Ureter (tissue), 1 donor: Measurements from ENCODE around the gene C12orf42. TPM values are rescaled to one million over a fixed set of nuclear protein-coding genes. Genes with fewer than 3 reads are reported as not detected.

Experiments
- DNase-seq: peaks from one replicate; pipeline ENCODE4 v3.0.0-alpha.2; 2020; ENCODE audit warnings: low spot score
- total RNA-seq: library from RNA; stranded (reverse); gene quantifications from one replicate; pipeline ENCODE4 v1.2.4, GENCODE V29; 2023
- donor health status: DM: yes; HTN: yes; CAD: no.

Gene C12orf42
- not detected for total RNA-seq

DNA sequence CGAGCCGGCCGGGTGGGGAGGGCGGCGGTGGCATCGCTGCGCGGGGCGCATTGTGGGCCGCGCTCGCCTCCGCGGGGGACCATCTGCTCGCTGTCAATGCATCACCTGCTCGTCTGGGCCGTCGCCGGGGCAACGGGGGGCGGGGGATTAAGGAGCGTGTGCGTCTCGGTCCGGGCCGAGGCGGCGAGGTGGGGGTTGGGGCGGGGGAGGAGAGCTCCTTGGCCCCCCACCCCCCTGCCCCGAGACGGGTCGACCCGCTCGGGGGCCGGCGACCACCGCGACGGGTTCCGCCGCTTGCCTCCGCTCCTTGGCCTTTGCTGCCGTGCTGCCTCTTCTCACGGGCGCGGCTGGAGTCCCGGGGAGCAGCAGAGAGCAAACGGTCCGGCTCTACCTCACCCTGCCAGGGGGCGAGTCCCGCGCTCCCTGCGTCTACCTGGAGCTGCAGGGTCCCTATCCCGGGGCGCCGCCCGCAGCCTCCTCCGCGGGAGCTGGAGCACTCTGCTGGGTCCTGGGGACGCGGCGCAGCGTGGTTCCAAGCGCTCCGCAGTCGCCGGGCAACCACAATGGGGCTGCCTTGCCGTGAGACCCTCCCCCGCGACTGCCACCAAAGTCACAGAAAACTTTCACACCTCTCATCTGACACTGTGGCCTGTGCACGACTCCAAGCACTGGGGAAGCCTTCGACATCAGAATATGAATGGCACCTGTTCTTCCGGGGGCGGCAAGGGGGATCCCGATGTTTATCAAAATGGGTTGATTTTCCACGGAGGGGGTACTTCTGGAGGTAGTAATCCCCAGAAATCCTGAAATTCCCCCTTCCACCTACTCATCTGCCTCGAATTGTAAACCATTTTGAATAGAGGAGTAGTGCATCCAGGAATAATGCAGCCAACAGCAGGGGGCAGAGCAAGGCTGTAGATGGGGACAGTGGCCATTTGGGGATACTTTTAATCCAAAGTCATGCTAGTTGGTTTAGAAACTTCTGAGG lies at the start of gene C12orf42:
Gene C12orf42, minus strand, starts transcription at position 500 of the 988 bp plus-strand sequence. CDS start 17,542 bp downstream, outside the sequence.
- DNase-seq, result no peak

DNA sequence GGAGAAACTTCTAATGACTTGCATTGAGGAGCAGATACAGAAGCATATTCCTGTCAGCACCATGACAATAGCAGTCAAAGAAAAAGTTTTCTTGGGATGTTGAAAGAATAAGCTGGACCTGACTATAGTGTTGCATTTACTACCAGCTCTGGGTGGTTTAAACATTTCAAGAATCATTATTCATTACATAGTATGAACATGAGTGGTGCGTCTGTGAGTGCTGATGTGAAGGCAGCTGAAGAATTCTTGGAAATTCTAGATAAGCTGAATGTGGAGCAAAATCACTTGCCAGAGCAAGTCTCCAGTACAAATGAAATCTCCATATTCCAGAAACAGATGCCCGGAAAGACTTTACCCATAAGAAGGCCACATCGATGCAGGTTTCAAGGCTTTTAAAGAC lies 46.3 kb upstream of the C12orf42 start:
- DNase-seq, result no peak

DNA sequence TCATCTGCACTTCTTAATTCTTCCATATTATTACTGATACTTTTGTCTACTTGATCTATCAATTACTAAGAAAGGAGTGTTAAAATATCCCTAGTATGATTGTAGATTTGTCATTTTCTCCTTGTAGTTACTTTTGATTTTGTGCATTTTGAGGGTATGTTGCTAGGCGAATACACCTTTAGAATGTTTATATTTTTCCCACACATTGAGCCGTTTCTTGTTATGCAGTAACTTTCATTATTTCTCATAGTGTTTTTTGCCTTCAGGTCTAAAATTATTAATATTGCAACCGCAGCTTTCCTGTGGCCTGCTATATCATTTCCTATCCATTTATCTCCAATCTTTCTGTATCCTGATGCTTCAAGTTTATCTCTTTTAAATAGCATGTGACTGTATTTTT lies 44.6 kb upstream of the C12orf42 start:
- DNase-seq, result no peak

DNA sequence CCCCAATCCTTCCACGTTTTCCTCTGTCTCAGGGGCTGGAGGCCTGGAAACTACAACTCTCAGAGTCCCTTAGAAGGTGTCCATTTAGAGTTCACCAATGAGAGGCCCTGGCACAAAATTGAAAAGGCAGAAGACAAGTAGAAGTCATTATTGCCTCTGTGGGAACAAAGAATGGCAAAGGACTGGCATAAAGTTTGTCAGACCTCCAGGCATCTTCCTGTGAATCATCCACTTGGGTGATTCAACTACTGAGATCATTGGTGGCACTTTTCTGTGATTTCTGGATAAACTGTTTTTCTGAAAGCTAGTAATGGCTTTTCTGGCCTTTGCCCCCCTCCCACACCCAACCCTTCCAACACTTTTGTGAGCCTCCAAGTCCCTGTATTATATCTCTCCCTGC lies 42.6 kb upstream of the C12orf42 start:
- DNase-seq, result no peak

DNA sequence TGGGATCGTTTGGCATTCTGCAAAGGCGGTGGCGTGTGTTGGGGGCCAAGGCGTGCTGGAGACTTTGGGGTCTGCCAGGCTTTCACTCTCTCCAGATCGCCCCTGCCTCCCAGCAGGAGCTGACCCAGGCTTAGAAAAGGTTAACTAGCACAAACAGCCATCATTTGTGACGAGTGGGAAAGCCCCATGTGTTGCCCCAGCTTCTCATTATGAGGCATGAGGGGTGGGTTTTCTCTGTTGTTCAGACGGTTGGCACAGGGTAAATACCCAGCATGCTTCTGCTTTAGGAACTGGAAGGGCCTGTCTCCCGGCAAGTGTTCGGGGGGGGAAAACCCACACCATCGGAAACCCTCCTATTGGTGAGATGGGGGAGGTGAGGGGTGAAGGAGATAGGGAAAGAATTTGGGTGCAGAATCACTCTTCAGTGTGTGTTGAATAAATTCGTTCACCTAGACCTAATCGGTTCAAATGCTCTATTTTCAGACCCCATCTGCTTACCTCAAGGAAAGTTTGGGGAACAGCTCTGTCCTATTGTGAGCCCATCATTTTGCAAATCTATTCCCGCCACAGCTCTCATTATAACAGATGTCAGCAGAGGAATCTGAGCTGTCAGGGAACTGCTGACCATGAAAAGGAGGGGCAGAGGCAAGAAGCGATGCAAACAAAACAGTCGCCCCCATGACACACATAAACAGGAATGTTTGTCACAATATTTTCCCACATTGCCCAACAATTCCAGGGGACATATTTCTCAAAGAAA lies 34.7 kb upstream of the C12orf42 start:
- no peak for DNase-seq

DNA sequence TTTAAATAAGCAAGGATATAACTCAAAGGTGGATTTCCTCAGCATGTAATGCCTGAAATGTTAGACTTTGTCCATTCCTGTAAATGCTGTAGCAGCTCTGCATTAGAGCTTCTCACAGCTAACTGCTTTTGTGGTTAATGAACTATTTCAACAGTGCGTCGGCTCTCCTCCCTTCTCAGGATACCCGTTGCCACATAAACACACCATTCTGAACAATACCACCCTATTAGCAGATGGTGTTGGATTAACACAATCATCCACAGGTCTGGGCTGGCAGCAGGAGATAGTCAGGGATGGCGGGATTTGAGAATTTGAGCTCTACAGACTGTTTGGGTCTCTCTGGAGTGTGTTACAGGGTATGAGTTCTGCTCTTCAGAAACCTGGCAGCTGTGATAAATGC lies 33.5 kb upstream of the C12orf42 start:
- no peak for DNase-seq

DNA sequence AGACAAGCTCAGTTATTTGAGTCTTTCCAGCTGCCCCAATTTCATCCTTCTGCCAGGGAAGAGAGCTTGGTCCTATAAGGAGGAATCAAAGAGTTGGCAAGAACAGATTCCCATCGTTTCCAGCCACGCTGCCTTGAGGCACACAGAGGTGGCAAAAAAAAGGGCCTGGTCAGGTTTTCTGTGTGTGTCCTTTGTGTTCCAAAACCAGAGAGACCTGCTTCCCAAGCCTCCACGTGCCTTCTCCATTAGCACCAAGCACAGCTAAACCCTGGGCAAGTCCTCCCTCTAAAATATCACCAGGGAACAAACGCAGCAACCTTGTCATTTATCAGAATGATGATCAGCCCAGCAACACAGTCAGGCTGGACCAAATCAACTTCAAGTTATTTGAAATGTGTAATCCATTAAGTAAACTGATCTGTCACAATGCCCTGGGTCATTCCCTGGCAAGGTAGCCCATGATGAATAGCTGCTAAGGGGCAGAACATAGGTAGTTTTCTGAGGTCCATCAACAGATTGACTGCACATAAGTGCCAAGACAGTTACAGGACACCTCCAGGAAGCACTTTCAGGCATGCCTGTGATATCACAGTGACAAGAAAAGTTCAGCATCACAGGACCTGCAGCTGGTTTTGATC lies 28.6 kb upstream of the C12orf42 start:
- DNase-seq, result no peak

DNA sequence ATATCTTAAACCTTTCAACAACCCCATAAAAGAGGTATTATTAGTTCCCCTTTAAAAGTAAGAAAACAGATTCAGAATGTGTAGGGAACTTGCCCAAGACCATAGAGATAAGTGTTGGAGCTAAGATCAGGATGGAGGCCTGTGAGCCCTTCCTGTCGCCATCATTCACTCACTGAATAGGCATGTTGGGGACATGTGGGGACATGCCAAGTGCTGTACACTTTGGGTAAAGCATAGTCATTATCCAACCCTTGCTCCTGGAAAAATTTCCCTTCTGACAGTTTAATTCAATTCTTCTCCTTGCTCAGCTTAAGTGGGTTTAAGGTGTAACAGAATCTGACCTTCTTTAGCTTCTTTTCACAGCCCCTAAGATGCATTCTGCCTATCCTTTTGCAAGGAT lies 28.0 kb upstream of the C12orf42 start:
- DNase-seq, result no peak

DNA sequence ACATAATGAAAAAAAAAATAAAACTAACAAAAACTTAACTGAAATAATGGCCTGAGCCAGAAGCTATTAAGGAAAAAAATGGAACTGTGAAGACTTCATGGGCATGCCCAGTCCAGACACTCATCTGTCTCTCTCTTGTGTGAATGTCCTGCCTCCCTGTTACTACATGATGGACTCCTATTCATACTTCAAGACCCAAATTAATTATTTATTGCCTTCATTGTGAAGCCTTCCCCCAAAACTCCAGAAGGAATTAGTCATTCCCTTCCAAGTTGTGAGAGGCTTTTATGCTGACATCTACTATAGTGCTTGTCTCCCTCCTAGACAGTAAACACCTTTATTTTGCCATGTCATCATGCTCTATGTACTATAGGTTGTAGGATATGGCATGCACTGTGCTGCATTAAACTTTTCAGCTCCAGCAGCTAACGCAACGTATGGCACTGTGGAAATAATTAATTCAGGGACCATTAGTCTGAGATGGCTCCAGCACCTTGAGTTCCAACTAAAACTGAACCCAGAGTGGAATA lies 25.0 kb upstream of the C12orf42 start:
- DNase-seq, result no peak

DNA sequence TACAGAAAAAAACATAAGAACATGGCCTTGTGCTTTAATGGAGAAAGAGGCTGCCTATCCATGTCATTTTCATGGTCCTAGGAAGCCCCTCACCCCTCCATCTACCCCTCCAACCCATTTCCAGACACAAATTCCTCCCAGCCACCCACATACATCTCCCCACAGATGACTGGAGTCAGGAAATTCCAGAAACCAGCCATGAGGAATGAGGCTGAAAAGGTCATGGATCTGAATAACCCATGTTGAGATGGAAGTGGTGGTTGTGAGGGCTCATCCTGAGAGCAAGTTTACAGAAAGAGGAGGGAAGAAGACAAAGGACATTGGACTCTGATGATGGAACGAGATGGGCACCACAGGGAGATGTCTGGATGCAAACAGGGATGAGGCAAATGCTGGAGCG lies 23.9 kb upstream of the C12orf42 start:
- DNase-seq, result no peak

DNA sequence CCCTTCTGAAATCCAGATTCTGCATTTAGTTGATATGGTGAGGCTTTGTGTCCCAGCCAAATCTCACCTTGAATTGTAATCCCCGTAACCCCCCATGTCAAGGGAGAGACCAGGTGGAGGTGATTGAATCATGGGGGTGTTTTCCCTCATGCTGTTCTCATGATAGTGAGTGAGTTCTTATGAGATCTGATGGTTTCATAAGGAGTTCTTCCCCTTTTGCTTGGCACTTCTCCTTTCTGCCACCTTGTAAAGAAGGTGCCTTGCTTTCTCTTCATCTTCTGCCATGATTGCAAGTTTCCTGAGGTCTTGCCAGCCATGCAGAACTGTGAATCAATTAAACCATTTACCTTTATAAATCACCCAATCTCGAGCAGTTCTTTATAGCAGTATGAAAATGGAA lies 23.1 kb upstream of the C12orf42 start:
- DNase-seq, result no peak

DNA sequence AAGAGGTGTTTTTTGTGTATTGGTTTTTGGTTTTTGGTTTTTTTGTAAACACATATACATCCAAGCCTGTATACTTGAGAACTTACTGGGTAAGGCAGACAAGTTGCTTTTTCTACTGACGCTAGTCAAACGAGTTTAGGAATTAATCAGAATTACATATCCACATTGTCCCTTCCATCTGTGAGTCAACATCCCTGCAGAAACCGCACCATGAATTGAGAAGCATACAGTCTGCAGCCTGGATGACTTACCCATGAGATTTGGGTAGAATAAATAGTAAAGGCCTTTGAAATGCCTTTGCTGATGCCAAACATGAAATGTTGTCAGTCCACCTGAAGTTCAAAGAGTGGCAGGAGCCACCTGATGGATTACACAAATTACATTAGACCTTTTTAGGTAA lies 21.4 kb upstream of the C12orf42 start:
- no peak for DNase-seq

DNA sequence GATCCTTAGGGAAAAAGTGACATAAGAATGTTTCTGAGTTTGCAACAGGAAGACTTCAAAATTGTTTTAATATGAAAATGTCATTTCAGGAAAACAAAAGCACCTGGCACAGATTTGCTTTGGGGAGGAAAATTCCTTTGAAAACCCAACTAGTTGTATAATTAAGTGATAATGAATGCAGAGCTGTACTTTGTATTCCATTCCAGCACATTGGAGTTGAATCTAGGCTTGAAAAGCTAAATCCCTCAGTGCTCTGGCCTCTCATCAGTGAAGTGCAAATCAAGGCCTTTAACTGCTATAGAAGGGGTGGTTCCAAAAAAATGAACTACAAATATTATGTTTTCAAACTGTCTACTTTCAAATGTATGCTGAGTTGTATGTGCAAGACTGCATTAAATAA lies 19.6 kb upstream of the C12orf42 start:
- DNase-seq, result no peak

DNA sequence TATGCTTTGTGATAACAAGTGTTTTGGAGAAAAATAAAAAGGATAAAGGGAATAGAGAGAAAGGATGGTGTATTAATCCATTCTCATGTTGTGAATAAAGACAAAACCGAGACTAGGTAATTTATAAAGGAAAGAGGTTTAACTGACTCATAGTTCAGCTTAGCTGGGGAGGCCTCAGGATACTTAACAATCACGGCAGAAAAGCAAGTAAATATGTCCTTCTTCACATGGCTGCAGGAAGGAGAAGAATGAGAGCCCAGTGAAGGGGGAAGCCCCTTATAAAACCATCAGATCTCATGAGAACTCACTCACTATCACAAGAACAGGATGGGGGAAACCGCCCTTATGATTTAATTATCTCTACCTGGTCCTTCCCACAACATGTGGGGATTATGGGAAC lies 18.1 kb upstream of the C12orf42 start:
- DNase-seq, result no peak

DNA sequence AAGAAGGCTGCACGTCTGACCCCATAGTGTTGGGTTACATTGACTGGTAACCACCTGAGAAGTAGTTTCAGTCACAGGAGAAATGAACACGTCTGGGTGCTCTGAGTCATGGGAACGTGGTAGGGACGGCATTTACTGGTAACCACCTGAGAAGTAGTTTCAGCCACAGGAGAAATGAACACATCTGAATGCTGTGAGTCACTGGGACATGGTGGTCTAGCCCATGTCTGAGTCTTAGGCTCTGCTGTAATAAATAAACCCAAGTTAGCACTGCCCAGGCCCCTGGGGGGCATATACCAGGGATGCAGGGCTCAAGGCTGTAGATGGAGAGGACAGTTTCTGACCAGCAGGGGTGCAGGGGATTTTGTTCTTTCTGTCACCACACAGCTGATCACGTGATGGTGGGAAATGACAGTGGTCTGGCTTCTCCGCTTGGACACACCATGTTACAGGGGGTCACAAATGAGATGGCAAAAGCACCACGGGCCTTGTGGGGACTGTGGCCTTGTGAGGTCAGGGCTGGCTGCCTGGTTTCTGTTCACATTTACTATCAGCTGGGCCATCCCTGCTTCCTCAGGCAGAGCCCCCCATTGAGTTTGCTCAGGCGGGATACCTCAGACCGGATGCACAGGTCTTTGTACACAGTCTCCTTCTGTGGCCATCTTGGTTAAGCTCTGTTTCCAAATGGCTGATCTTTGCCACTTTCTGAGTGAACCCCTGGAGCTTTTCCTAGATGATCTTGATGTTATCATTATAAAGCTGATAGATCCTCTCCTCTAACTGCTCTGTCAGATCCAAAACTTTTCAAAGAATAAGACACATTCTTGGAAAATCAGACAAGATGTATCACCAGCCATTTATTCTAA lies 9.8 kb upstream of the C12orf42 start:
- no peak for DNase-seq

DNA sequence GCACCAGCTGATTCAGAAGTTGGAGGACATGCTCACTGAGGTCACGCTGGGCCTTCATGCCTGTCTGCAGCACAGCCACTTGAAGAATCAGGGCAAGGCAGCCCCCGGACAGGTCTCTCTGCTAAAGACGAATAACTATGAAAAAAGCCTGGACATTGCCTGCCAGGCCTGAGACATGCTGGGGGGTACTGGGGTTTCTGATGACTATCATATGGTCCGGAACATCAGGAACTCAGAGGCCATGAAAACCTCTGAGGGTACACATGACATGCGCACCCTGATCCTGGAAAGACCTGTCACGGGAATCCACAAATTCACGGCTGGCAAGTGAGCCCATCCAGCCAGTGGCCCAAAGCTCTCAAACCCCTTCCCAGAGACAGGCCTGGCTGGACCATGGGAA lies 8.8 kb upstream of the C12orf42 start:
- no peak for DNase-seq

DNA sequence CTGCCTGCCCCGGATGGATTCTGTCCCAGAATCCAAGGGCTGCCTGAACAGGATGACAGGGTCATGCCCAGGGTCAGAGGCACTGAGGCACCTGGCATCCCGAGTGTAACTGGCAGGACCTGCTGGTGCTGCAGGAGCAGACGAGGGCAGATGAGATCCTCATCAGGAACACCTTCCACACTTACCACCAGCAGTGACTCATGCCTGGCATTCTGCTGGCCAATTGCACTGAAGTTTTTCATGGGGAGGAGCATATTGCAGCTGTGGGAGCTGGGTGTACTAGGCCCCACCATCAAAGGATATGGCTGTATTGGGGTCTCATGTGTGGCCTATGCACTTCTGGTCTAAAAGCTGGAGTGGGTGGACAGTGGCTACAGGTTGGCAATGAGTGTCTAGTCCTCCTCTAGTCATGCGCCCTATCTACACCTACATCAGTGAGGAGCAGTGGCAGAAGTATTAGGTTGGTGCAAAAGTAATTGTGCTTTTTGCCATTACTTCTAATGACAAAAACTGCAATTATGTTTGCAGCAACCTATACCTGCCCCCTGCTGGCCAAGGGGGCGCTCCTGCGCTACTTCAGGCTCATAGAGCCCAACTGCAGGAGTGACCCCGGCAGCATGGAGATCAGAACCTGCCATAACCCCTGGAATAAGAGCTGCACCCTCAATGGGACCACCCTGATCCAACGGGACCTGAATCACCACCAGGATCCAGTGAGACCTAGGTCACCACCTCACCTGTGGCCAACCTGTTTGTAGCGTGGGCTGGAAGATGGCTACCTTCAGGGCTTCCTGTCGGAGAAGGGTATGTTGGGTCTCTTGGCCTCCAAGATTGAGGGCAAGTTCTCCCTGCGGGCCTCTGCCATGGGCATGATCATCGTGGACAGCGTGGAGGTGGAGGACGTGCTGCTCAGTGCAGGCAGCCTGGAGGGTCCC lies 8.0 kb upstream of the C12orf42 start:
- DNase-seq, result no peak

DNA sequence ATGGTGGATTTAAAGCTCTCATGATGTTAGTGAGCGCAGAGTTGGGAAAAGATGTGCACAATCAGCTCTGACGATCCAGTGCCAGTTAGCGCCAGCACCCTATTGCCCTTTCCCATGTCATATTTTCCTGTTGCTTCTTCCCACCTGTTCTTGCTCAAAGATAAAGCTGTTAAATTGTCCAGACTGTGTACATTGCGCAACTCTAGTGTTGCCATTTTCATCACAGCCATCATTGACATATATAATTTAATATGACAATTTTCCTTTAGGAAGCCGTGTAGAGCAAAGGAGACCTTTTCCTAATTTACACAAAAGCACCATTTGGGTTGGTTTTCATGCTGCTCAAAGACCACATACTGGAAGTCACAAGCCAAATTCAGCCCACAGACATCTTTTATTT lies 5.7 kb upstream of the C12orf42 start:
- no peak for DNase-seq

DNA sequence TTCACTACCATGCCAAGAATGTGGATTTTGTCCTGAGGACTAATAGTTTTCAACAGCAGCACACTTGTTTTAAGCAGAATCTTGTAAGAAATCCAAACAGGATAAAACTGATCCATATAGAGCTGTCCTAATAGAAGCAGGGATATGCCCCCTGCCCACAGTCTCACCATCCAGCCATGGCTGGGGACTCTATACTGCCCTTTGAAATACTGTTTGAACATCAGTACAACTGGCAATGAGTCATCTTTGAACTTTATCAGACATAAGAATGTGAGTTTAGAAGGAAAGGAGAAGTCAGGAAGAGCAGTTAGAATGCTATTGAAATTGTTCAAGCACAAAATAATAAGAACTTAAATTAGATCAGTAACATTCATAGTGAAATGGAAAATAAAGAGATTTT lies 3.8 kb upstream of the C12orf42 start:
- no peak for DNase-seq

DNA sequence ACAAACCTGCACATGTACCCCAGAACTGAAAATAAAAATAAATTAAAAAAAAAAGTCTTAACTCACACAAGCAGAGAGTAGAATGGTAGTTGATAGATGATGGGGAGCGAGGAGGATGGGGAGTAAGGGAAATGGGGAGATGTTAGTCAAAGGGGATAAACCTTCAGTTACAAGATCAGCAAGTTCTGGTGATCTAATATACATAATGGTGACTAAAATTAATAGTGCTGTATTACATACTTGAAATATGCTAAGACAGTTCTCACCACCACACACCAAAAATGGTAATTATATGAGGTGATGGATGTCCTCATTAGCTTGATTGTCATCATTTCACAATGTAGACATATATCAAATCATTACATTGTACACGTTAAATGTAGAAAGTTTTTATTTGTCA lies 3.2 kb upstream of the C12orf42 start:
- no peak for DNase-seq
